Smooth muscle cell of bladder (primary cell): ENCODE results near the gene ANXA2R. TPM values are rescaled to one million over a fixed set of nuclear protein-coding genes. Genes with fewer than 3 reads are reported as not detected.

Experiments
- total RNA-seq: library from RNA; depleted of rRNA; stranded (reverse); fragments of >200 nt; gene quantifications from 2 replicates; pipeline ENCODE4 v1.2.3, GENCODE V29; 2014

ANXA2R gene, protein sequence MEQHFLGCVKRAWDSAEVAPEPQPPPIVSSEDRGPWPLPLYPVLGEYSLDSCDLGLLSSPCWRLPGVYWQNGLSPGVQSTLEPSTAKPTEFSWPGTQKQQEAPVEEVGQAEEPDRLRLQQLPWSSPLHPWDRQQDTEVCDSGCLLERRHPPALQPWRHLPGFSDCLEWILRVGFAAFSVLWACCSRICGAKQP
- total RNA-seq, result 2.4 and 2.8 TPM in 2 replicates

DNA sequence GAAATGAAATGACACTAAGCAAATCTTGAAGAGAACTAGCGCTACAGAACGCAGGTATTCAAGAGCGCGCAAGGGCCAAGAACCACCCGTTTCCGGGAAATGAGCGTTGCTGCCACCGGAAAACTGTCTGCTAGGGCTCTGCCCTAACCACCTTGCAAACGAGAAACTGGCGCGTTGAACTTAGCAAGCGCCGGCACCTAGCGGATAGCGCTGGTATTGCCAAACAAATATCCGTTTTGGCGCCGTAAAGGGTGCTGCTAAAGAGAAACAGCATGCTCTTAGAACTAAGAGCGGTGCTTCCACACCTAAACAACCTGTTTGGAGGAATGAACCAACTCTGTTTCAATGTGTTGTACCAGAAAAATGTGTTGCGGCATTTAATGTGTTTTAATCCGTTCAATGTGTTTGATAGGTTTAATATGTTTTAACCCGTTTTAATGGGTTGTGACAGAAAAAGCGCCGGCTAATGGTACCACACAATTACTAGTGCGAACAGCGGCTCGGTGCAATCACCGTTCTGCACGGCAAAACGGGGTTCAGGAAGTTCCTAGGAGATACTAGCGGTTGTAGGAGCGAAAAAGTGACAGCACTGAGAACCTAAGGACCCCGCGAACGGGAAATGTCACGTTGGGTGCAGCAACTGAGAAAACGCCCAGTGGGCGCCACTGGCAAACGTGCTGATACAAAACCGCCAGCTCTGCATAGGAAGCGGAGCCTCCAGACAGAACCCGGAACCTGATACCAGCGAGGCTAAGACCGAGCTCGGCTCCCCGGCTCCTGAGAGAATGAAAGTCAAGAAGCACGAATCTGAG is at the start of gene ANXA2R:
TSS of gene ANXA2R (minus strand) at position 33 of the 812 bp plus-strand sequence. CDS start 273 bp downstream, outside the sequence.

Other genes with a start within 250 kb of the ANXA2R start
- 98.6 and 131 TPM in 2 replicates for gene SELENOP, start 228.4 kb downstream of the ANXA2R start, total RNA-seq
- 25.7 and 30.4 TPM in 2 replicates for gene ZNF131, start 80.6 kb upstream of the ANXA2R start, total RNA-seq
- 1.8 and 2.7 TPM in 2 replicates for gene NIM1K, start 151.9 kb upstream of the ANXA2R start, total RNA-seq